22Rv1 (cell line): Measurements from ENCODE around the gene CELF2.

Experiments used
- CTCF ChIP-seq: fragments of 450-650 bp; IDR thresholded peaks from 2 replicates; pipeline ENCODE4 v1.5.1; 2017; ENCODE audit warnings: mild to moderate bottlenecking
- ZFX ChIP-seq: fragments of 450-650 bp; IDR thresholded peaks from 2 replicates; pipeline ENCODE4 v1.6.1; 2017; ENCODE audit warnings: antibody characterized with exemption, borderline replicate concordance

- TF ChIP-seq CTCF (no peak), ZFX (no peak)
These were observed 232.6 kb downstream of the CELF2 start for GRCh38 chr10:11250304-11250703.
